ENCODE results near the gene RFC1.
"Not testable (repeated sequence)": the region's sequence is repeated elsewhere in the genome, so short reads cannot be mapped to it uniquely, and the experiment has no call there.

RFC1 gene

GRCh38 chr4:39305912-39306677, 60.1 kb downstream of the RFC1 start:
- no peak for TF ChIP-seq CTCF (IDR thresholded peaks at IDR 0.05; ENCODE audit: insufficient read depth, low read length, poor library complexity, severe bottlenecking)
- no peak for DNase-seq (ENCODE audit: extremely low read depth, insufficient read length)
- Histone ChIP-seq H3K4me3 (replicated peaks; ENCODE audit: low read depth, low read length) (no peak overlapping the region), H3K27me3 (replicated peaks; ENCODE audit: control insufficient read depth, insufficient read depth, low read length) (no peaks in the 10 kb centered on the region), H3K36me3 (ENCODE audit: control insufficient read depth, insufficient read depth, low read length) (peaks cover 11% of the 10 kb centered on the region)

GRCh38 chr4:39304651-39305050, 61.5 kb downstream of the RFC1 start:
- no peak for TF ChIP-seq CTCF (IDR thresholded peaks at IDR 0.05; ENCODE audit: insufficient read depth, low read length, poor library complexity, severe bottlenecking)
- Histone ChIP-seq H3K27me3 (replicated peaks; ENCODE audit: control insufficient read depth, insufficient read depth, low read length) (no peaks in the 10 kb centered on the region), H3K4me3 (replicated peaks; ENCODE audit: low read depth, low read length) (no peak overlapping the region), H3K36me3 (ENCODE audit: control insufficient read depth, insufficient read depth, low read length) (peaks cover 19% of the 10 kb centered on the region)
- no peak for DNase-seq (ENCODE audit: extremely low read depth, insufficient read length)

- Histone ChIP-seq H3K36me3 (ENCODE audit: control insufficient read depth, insufficient read depth, low read length) (peaks cover 19% of the 10 kb centered on the region), H3K27me3 (replicated peaks; ENCODE audit: control insufficient read depth, insufficient read depth, low read length) (no peaks in the 10 kb centered on the region), H3K4me3 (replicated peaks; ENCODE audit: low read depth, low read length) (no peak overlapping the region)
- no peak for DNase-seq (ENCODE audit: extremely low read depth, insufficient read length)
- no peak for TF ChIP-seq CTCF (IDR thresholded peaks at IDR 0.05; ENCODE audit: insufficient read depth, low read length, poor library complexity, severe bottlenecking)
These were observed 62.3 kb downstream of the RFC1 start for GRCh38 chr4:39303871-39304270.

GRCh38 chr4:39302901-39303300, 63.3 kb downstream of the RFC1 start:
- Histone ChIP-seq H3K36me3 (ENCODE audit: control insufficient read depth, insufficient read depth, low read length) (peaks cover 14% of the 10 kb centered on the region), H3K27me3 (replicated peaks; ENCODE audit: control insufficient read depth, insufficient read depth, low read length) (no peaks in the 10 kb centered on the region), H3K4me3 (replicated peaks; ENCODE audit: low read depth, low read length) (no peak overlapping the region)
- no peak for TF ChIP-seq CTCF (IDR thresholded peaks at IDR 0.05; ENCODE audit: insufficient read depth, low read length, poor library complexity, severe bottlenecking)
- no peak for DNase-seq (ENCODE audit: extremely low read depth, insufficient read length)

GRCh38 chr4:39295784-39296183, 70.4 kb downstream of the RFC1 start:
- H3K27me3 ChIP-seq (replicated peaks; ENCODE audit: control insufficient read depth, insufficient read depth, low read length), result no peaks in the 10 kb centered on the region
- TF ChIP-seq CTCF (IDR thresholded peaks at IDR 0.05; ENCODE audit: insufficient read depth, low read length, poor library complexity, severe bottlenecking), result no peak
- H3K36me3 ChIP-seq (ENCODE audit: control insufficient read depth, insufficient read depth, low read length), result peaks cover 15% of the 10 kb centered on the region
- no peak for DNase-seq (ENCODE audit: extremely low read depth, insufficient read length)
- no peak overlapping the region for H3K4me3 ChIP-seq (replicated peaks; ENCODE audit: low read depth, low read length)

GRCh38 chr4:39292433-39292832, 73.7 kb downstream of the RFC1 start:
- H3K4me3 ChIP-seq (replicated peaks; ENCODE audit: low read depth, low read length); H3K27me3 ChIP-seq (replicated peaks; ENCODE audit: control insufficient read depth, insufficient read depth, low read length); H3K36me3 ChIP-seq (ENCODE audit: control insufficient read depth, insufficient read depth, low read length); DNase-seq (ENCODE audit: extremely low read depth, insufficient read length): not testable (repeated sequence)
